NCI-H1694 (cell line): ENCODE measurements around the gene HRH3.

Source experiments
- DNase-seq: peaks from one replicate; lab custom pipeline; 2025; lab: John Stamatoyannopoulos, UW

Gene HRH3

DNA sequence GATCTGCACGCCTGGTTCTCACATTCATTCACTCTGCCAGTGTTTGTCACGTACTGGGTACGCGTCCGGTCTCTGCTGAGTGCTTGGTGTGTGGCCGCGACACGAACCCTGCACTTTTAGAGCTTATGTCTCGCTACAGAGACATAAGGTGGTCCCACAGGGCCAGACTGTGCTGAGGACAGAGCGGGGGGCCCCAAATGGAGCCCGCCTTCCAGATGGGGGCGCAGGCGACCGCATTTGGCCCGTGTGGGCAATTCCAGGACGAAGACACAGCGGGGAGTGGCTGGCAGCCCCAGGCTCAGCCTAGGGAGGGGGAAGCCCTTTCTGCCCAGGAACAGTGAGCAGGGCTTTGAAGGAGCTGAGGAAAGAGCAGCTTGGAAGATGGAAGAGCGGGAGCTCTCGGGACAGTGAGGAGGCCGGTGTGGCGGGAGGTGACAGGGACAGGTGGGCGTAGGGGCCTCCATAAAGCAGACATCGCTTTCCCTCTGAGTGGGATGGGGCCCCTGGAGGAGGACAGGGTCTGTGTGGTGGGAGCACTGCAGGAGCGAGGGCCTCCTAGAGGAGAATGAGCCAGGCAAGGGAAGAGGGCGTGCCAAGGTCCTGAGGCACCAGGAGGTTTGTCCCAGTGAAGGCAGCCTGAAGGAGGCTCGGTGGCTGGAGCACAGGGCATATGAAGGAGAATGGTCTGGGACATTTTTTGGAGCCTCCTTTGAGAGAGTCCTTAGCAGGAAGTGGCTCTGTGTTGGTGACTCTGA lies 45.0 kb downstream of the HRH3 start:
- DNase-seq, result no peak

DNA sequence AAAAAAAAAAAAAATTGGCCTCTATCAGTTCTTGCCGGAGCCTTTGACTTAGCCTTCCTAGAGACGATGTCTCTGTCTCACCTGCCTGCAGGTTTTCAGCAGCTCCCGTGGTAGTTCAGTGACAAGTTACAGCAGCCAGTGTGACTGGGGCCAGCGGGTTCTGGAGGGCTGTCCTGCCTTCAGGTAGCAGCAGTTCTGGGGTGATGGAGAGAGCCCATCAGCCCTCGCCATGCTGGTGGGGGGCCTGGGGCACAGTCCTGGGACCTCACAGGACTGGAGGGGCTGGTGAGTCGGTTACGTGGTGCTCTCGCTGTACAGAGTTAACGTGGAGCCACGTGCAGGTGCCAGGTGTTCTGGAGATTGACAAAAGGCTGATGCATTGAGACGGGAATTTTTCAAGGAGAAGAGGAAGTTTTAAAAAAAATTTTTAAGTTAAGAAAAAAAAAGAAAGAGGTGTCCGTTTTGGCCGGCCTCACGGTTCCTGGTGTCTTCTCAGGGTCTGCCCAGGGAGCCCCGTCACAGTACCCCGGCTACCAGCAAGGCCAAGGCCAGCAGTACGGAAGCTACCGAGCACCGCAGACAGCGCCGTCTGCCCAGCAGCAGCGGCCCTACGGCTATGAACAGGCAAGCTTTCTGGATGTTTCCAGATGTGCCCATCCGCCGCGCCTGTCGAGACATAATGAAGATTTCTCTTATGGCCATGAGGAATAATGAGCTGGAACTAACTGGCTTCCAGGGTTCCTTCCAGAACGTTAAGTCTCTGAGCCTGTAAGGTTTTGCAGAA lies 45.9 kb downstream of the HRH3 start:
- DNase-seq, result no peak

DNA sequence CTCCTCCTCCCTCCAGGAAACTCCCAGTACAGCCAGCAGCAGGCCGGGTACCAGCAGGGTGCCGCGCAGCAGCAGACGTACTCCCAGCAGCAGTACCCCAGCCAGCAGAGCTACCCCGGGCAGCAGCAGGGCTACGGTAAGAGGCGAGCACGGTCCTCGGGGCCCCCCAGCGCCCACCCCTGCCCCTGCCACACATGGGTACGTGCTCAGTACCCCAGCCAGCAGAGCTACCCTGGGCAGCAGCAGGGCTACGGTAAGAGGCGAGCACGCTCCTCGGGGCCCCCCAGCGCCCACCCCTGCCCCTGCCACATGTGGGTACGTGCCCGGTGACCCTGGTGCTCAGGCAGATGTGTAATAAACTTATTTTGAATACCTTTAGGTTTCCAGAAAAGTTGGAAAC lies 47.4 kb downstream of the HRH3 start:
- DNase-seq, result no peak

DNA sequence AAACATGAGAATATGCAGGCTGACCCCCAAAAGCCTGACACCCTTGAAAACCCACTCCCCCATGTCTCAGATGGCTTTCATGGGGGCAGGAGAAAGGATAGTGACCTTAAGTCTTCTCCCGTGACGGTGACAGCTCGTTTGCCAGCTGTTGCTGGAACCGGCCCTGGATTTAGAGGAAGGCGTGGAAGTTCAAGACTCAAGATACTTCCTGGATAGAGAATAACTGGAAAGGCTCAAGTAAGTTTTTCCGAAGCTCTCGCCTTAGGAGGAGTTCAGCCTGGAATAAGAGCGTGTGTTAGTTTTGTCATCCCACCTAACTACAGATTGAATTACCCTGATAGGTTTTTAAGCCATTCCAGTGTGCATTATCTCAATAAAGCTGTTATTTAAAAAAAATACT lies 48.8 kb downstream of the HRH3 start:
- DNase-seq, result no peak

DNA sequence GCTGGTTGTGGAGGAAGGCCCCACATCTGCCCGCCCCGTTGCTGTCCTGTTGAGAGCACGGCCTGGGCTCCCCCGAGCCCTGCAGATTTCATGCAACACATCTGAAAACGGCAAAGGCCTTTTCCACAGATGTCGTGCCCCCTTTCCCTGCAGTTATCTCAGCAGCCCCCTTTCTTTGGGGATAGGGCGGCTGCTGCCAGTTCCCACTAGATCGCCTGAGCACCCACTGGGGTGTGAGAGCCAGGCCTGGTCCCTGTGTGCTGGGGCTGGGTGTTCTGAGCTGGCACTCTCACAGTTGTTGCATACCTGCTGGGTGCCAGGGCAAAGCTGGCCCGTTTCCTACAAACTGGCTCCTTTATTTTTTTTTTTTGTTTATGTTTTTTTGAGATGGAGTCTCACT lies 49.5 kb downstream of the HRH3 start:
- DNase-seq, result no peak

DNA sequence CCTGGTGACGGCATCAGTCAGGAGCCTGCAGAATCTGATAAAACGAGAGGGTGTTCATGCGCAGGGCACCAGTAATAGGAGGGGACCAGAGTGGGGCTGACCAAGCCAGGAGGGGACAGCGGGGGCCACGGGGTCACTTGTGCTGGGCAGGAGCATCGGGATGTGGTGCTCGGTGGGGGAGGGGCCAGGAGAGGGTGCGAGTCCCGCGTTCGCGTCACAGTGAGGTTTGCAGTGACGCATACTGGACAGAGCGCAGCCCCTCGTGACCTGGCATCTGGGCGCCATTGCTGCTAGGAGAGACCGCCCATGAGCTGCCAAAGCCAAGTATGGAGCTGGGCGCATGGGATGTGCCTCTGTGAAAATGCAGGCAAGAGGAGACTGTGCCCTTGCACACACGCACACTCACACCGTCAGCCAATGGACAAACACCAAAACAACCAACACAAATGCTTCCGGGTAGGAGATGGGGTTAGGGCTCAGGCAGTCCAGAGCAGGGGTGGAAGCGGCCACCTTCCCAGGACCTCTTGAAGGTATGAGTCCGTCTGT lies 51.1 kb downstream of the HRH3 start:
- DNase-seq, result no peak

DNA sequence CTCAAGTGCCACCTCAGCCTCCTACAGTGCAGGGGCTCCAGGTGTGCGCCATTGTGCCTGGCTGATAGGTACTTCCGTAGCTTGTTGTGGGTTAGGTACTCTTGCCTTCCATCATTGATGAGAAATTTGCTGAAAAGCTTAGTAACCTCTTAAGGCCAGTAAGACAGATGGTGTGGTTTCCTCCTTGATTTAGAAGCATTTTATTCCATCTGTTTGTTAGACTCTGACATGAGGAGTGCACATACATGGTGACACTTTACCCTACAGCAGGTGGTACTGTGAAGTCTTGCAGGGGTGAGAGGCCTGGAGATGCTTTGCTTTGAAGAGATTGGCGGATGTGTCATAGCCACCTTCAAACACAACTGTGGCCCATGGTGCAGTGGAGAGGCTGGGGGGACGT lies 52.0 kb downstream of the HRH3 start:
- DNase-seq, result no peak

DNA sequence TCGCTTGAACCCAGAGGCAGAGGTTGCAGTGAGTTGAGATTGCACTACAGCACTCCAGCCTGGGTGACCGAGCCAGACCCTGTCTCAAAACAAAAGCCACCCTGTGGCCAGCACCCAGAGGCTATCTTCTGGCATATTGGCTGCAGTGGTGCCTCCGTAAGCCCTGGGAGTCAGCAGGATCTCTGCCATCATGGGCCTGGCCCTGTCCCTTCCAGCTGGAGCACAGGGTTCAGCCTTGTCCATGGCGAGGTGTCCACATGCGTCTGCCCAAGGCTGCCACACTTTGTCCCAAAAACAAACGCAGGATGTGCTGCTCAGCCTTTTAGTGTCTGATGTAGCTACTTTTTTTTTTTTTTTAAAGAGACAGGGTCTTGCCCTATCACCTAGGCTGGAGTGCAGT lies 52.6 kb downstream of the HRH3 start:
- DNase-seq, result no peak

DNA sequence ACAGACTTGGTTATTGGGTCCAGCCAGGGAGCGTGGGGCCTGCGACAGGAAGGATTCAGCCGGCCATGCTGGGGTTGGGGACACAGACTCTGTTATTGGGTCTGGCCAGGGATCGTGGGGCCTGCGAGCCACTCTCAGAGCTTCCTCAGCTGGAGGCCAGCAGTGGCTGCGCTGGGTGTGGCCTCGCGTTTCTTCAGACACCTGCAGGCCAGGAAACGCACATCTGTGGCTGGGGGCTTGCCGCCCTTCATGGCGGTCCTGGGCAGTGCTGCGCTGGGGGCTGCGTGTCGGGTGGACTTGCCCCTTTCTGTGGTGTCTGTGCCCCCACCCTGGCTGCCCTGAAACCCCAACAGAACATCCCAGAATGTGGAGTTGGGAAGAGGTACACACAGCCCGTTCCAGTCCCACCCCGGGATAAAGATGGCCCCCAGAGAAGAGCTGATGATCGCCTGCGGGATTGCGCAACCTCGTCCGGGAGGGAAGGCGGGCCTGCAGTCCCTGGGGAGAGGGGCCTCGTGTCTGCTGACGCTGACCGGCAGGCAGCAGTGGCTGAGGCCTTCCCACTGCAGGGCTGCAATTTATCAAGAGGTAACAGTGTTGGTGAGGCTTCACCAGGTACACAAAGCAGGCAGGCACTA lies 54.2 kb downstream of the HRH3 start:
- DNase-seq, result no peak
